CD4-positive, alpha-beta T cell treated with Interleukin-4 for 4 hours (primary cell): Measurements from ENCODE around the gene TMC6.
"Not testable (repeated sequence)": the region's sequence is repeated elsewhere in the genome, so short reads cannot be mapped to it uniquely, and the experiment has no call there.

Experiments used
- DNase-seq: peaks from one replicate; pipeline ENCODE4 v3.0.0-alpha.2; 2020

Gene TMC6

GRCh38 chr17:78154903-78155811 lies 26.6 kb upstream of the TMC6 start:
- no peak for DNase-seq

- no peak for DNase-seq
These were observed 23.0 kb upstream of the TMC6 start for GRCh38 chr17:78151514-78152008.

- no peak for DNase-seq
These were observed 19.9 kb upstream of the TMC6 start for GRCh38 chr17:78148286-78149016.

GRCh38 chr17:78147315-78147998 lies 18.9 kb upstream of the TMC6 start:
- no peak for DNase-seq

GRCh38 chr17:78146881-78147280 lies 18.3 kb upstream of the TMC6 start:
- DNase-seq: no peak

- no peak for DNase-seq
These were observed 17.9 kb upstream of the TMC6 start for GRCh38 chr17:78146471-78146869.

GRCh38 chr17:78144736-78145641 lies 16.4 kb upstream of the TMC6 start:
- DNase-seq: no peak

GRCh38 chr17:78144147-78144719 lies 15.7 kb upstream of the TMC6 start:
- DNase-seq: no peak

- no peak for DNase-seq
These were observed 14.9 kb upstream of the TMC6 start for GRCh38 chr17:78143214-78144146.

GRCh38 chr17:78142119-78142861 lies 13.7 kb upstream of the TMC6 start:
- no peak for DNase-seq

- no peak for DNase-seq
These were observed 13.0 kb upstream of the TMC6 start for GRCh38 chr17:78141437-78142118.

- peak; percentile 94 for DNase-seq
These were observed 11.9 kb upstream of the TMC6 start for GRCh38 chr17:78140169-78141051.

GRCh38 chr17:78139861-78140168 lies 11.3 kb upstream of the TMC6 start:
- not testable (repeated sequence) for DNase-seq

- DNase-seq: no peak
These were observed 9.9 kb upstream of the TMC6 start for GRCh38 chr17:78138204-78139060.

- DNase-seq: no peak
These were observed 9.0 kb upstream of the TMC6 start for GRCh38 chr17:78137392-78138203.

GRCh38 chr17:78135858-78136500 lies 7.4 kb upstream of the TMC6 start:
- DNase-seq: no peak
